Stimulated activated CD4-positive, alpha-beta T cell treated with anti-CD3 and anti-CD28 coated beads, Interleukin-12 subunit alpha, Interleukin-12 subunit beta, amount 100 ng/mL, for 48 hours (primary cell): Measurements from ENCODE around the gene RMI2.
"Not testable (repeated sequence)": the region's sequence is repeated elsewhere in the genome, so short reads cannot be mapped to it uniquely, and the experiment has no call there.

ENCODE experiments used
- DNase-seq, 3 donors: peaks; one replicate each; pipeline ENCODE4 v3.0.0-alpha.2; 2020; ENCODE audit warnings: low read depth in 2 of 3, low spot score in 1 of 3

The RMI2 gene

DNA sequence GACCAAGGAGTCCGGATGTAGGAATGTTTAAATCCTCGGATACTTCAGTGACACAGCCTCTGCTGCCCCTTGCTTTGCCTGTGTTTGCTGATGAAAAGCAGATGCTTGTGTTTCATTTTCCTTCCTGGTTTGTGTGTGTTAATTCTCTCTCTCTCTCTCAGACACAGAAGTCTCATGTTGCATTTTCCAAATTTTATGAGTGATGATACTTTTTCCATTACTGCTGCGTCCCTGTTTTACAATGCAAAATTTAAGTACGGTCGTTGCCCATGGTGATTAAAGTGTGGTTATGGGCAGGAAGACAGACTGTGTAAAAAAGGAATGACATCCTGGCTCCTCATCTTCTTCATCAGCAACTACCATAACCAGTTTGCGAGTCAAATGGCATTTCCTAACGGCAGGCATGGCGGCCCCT is 5.7 kb downstream of the RMI2 start:
- no peak for DNase-seq

GRCh38 chr16:11353158-11353557 is 7.9 kb downstream of the RMI2 start:
- DNase-seq, result no peak

DNA sequence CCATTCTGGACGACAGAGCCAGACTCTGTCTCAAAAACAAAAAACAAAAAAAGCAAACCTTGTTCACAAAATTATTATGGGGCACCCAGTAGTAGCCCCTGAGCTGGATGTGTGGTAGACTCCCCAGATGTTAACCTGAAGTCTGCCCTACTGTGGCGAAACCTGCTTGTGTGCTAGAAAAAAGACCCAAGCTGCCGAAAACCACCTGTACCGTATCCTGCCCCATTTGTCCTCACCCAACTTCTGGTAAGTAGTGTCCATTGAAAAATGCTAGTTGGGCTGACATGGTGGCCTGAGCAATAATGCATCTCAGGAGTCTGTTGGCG is 9.1 kb downstream of the RMI2 start:
- DNase-seq, result no peak

- peak; percentile 71 to 80 (median 73) for DNase-seq
Measured at GRCh38 chr16:11354733-11355574, 9.7 kb downstream of the RMI2 start.

GRCh38 chr16:11355862-11356261 is 10.6 kb downstream of the RMI2 start:
- DNase-seq, result no peak

DNA sequence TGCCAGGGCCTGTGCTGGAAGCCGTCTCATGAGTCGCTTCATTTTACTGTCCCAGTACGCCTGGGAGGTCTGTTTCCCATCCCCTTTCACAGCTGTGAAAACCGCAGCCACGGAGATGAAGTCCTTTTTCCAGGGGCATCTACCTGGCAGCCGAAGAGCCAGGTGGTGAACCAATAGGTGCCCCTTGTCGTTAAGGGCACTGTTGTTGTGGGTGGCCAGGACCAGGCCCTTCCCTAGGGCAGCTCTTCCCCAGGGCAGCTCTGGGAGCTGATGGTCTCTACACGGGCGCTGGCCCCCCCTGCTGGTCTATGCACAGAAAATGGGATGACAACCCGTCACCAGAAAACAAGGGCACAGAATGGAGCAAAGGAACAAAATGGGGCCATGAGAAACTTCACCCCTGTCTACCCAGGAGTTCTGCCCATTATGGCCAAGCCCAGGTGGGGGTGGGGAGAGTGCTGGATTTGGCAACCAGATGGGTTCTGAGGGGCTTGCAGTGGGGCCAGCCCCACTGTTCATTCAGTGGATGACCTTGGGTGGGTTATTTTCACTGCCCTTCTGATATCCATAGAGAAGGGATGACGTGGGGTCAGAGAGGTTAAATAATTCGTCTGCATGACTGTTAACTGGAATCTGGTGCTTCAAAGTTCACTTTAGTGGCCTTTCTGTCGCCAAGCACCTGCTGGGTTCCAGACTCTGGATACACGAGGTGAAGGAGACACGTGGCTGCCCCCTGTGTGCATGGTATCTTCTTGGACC is 11.5 kb downstream of the RMI2 start:
- DNase-seq, result peak in 1 of 3 donors; percentile 62

DNA sequence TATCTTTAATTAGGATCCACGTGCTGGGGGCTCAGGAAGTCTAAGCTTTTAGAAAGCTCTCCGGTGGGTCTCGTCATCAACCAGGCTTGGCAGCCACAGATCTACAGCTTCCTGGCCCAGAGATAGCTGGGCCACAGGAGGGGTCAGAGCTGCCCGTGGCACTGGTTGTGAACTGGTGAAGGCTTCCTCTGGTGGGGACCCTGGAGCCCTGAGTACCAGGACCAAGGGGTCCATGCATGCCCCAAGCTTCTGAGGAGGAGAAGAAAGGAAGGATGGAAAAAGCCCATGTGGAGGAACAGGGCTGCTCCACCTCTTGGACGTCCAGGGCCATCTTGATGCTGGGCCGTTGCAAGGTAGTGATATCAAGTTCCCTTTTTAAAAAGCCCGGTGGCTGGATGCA is 13.3 kb downstream of the RMI2 start:
- no peak for DNase-seq

DNA sequence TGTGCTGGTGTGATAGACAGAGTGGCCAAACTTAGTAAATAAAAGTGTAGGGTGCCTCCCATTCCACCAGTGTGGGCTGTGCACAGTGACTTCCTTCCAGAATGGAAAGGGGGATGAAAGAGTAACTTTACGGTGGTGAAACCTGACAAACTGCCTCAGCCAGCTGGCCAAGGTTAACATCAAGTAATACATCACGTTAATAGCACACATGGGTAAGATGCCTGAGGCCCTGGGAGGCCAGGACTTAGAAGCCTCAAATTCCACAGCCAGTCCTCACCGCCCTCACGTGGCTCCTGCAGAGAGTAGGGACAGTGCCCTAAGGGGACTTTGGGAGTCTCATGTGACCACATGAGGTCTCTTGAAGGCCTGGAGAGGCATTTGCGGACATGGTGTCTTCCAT is 14.1 kb downstream of the RMI2 start:
- DNase-seq, result no peak

GRCh38 chr16:11360641-11361373 is 15.5 kb downstream of the RMI2 start:
- no peak for DNase-seq

- no peak for DNase-seq
Measured at GRCh38 chr16:11361701-11362451, 16.6 kb downstream of the RMI2 start.

- no peak for DNase-seq
Measured at GRCh38 chr16:11363927-11364258, 18.6 kb downstream of the RMI2 start.

- no peak for DNase-seq
Measured at GRCh38 chr16:11367483-11367906, 22.2 kb downstream of the RMI2 start.

DNA sequence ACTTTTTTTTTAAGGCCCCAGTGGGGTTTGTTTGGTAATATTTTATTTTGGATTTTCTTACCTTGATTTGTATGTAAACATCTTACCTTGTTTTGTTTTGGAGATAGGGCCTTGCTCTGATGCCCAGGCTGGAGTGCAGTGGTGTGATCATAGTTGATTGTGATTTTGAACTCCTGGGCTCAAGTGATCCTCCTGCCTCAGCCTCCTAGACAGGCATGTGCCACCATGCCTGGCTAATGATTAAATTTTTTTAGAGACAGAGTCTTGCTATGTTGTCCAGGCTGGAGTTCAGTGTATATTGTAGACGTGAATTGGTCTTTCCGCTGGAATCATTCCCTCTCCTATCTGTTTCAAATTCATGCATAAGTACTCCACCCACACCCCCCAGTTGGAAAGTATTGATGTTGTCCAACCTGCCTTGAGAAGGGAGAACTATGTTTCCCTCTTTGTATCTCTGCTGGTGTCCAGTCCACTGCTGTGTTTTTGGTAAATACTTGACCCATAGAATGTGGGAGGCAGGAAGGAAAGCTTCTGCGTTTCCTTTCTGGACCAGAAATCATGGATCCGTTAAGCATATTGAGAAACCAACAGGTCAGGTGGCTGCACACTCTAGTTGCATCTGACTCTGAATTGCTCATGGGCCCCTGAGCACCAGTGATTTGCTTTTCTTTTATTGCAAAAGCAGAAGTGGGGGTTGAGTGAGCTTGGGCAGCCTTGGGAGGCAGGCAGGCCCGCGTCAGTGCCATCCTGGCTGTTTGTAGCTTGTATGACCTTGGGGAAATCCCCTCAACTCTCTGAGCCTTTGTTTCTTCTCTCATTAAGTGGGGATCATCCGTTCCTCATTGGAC is 25.0 kb downstream of the RMI2 start:
- no peak for DNase-seq

DNA sequence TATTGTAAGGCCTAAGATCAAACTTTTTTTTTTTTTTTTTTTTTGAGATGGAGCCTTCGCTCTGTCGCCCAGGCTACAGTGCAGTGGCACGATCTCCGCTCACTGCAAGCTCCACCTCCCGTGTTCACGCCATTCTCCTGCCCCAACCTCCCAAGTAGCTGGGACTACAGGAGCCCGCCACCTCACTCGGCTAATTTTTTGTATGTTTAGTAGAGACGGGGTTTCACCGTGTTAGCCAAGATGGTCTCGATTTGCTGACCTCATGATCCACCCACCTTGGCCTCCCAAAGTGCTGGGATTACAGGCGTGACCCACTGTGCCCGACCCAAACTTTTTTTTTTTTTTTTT is 25.6 kb downstream of the RMI2 start:
- DNase-seq, result not testable (repeated sequence)

- no peak for DNase-seq
Measured at GRCh38 chr16:11372073-11372828, 27.0 kb downstream of the RMI2 start.

- DNase-seq, result no peak
Measured at GRCh38 chr16:11372829-11373306, 27.6 kb downstream of the RMI2 start.

- no peak for DNase-seq
Measured at GRCh38 chr16:11374255-11374654, 29.0 kb downstream of the RMI2 start.

- DNase-seq, result no peak
Measured at GRCh38 chr16:11377154-11377553, 31.9 kb downstream of the RMI2 start.

- not testable (repeated sequence) for DNase-seq
Measured at GRCh38 chr16:11378951-11379350, 33.7 kb downstream of the RMI2 start.

DNA sequence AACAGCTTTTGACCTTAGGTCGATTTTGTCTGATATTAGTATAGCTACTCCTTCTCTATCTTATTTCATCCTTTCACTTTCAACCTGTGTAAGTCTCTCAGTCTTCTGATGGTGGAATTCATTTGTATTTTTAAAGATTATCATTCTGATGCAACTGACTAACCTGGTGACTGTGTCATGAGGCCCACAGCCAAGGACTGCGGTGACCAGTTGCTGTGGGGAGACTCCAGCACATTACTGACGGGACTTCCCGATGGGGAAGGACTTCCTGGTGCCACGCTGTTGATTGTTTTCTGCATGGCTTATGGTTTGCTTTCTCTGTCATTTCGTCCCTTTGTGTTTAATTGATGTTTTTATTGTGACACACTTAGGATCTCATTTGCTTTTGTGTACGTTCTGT is 34.2 kb downstream of the RMI2 start:
- DNase-seq, result peak in 1 of 3 donors; percentile 58
